Body of pancreas (tissue), 4 donors: ENCODE data around the gene HRK.

Experiments
- POLR2A ChIP-seq, 3 donors: fragments of 450-650 bp; IDR thresholded peaks; one replicate each; pipeline ENCODE4 v1.6.1; 2016; ENCODE audit warnings: antibody characterized with exemption in 3 of 3, mild to moderate bottlenecking in 2 of 3
- TF ChIP-seq, protein P1 (sequence below), 7 experiments: fragments of 450-650 bp in 4 of 7; fragments of 200-600 bp in 3 of 7; sonication (generic) in 3 of 7; IDR thresholded peaks; one replicate each; pipeline ENCODE4 v1.5.1; 2016 to 2019; ENCODE audit warnings: antibody characterized with exemption in 7 of 7

DNA sequence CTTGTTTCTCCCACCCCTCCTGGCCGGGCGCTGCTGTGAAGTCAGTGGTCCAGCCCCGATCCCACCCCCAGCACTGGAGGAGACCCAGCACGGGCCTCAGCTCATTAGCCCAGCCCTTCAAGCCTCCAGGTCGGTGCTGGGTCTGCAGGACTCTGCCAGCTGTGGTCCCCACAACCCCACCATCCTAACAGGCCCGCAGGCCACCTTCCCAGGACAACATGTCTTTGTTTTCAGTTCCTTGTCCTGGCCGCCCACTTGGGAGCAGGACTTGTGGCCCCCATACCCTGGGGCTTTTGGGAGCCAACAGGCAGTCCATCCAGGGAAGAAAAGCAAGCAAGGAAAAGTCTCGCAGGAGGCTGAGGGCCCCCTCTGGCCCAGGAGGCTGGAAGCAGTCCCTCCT, 60.0 kb downstream of the HRK start:
- TF ChIP-seq, protein P1, sequence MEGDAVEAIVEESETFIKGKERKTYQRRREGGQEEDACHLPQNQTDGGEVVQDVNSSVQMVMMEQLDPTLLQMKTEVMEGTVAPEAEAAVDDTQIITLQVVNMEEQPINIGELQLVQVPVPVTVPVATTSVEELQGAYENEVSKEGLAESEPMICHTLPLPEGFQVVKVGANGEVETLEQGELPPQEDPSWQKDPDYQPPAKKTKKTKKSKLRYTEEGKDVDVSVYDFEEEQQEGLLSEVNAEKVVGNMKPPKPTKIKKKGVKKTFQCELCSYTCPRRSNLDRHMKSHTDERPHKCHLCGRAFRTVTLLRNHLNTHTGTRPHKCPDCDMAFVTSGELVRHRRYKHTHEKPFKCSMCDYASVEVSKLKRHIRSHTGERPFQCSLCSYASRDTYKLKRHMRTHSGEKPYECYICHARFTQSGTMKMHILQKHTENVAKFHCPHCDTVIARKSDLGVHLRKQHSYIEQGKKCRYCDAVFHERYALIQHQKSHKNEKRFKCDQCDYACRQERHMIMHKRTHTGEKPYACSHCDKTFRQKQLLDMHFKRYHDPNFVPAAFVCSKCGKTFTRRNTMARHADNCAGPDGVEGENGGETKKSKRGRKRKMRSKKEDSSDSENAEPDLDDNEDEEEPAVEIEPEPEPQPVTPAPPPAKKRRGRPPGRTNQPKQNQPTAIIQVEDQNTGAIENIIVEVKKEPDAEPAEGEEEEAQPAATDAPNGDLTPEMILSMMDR (IDR thresholded peaks at IDR 0.05): no peak
- no peak for TF ChIP-seq POLR2A (IDR thresholded peaks at IDR 0.05)
